AG09309 (cell line): ENCODE data around the gene B3GALT5.

Experiments
- DNase-seq: peaks from one replicate; pipeline ENCODE4 v3.0.0-alpha.2; 2010; ENCODE audit warnings: low read depth
- H3K4me3 ChIP-seq: 2 replicates; pipeline ENCODE4 v1.5.1; 2011; ENCODE audit warnings: mild to moderate bottlenecking, low read depth, low read length, moderate library complexity; ENCODE audit not compliant: control insufficient read depth
- TF ChIP-seq, protein P1 (sequence below): IDR thresholded peaks from 2 replicates; pipeline ENCODE4 v1.5.1; 2011; ENCODE audit warnings: mild to moderate bottlenecking, low read depth, low read length, inconsistent platforms; ENCODE audit not compliant: insufficient read depth, control insufficient read depth; ENCODE audit errors: missing control alignments

Gene B3GALT5

DNA sequence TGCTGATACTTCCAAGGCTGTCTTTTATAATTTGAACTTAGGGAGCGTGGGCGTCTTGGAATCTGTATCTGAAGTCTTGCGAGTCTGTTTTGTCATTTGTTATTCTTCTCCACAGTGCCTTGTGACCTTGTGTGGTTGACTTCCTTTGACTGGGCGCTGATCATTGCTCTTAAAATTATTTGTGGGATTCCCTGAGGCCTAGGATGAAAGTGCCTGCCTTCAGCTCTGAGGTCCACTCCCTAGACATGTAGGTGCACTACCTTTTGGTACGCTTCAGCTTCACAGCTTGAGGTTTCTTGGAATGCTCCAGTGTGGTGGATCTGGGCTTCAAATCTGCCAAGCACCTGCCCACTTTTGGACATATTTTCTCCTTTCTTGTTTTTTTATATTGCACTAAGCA is 82.0 kb downstream of the B3GALT5 start:
- TF ChIP-seq, protein P1, sequence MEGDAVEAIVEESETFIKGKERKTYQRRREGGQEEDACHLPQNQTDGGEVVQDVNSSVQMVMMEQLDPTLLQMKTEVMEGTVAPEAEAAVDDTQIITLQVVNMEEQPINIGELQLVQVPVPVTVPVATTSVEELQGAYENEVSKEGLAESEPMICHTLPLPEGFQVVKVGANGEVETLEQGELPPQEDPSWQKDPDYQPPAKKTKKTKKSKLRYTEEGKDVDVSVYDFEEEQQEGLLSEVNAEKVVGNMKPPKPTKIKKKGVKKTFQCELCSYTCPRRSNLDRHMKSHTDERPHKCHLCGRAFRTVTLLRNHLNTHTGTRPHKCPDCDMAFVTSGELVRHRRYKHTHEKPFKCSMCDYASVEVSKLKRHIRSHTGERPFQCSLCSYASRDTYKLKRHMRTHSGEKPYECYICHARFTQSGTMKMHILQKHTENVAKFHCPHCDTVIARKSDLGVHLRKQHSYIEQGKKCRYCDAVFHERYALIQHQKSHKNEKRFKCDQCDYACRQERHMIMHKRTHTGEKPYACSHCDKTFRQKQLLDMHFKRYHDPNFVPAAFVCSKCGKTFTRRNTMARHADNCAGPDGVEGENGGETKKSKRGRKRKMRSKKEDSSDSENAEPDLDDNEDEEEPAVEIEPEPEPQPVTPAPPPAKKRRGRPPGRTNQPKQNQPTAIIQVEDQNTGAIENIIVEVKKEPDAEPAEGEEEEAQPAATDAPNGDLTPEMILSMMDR: no peak
- DNase-seq: no peak
- H3K4me3 ChIP-seq: no peak overlapping the region

DNA sequence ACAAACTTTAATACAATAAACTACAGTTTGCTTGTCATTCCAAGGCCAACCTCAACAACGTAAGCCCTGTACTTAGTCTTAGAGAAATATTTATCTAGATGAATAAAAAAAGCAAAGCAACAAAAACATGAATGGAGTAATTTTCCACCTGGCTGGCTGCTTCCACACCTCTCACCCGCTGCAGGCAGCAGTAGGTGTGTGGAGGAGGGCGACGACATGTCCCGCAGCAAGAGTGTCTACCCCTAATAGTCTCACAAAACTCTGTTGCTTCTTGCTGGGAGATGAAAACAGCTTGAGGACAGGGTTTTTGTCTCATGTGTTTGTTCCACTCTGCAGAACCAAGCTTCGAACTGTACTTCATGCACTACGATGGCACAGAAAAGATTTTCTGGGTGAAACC is 83.5 kb downstream of the B3GALT5 start:
- no peak for DNase-seq
- TF ChIP-seq, protein P1: no peak

DNA sequence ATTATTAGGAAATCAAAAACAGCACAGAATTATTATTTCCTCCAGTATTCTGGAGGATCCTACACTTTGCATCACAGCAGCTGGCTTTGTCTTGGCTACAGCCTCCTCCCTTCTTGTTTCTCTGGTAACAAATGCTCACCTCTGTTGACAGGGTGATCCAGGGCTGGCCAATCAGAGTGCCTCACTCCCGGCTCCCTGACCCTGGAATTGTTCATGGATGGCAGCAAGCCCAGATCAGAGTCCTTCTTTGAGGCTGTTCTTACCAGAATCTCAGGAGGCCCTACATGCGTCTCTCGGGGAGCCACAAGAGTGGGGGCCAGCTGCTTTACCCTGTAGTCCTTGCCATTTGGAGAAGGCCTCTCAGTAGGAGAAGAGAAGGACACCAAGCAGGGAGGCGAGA is 83.9 kb downstream of the B3GALT5 start:
- no peak for DNase-seq
- no peak overlapping the region for H3K4me3 ChIP-seq
- TF ChIP-seq, protein P1: no peak

More for the DNA sequence above, 83.5 kb downstream of the B3GALT5 start:
- no peak overlapping the region for H3K4me3 ChIP-seq

DNA sequence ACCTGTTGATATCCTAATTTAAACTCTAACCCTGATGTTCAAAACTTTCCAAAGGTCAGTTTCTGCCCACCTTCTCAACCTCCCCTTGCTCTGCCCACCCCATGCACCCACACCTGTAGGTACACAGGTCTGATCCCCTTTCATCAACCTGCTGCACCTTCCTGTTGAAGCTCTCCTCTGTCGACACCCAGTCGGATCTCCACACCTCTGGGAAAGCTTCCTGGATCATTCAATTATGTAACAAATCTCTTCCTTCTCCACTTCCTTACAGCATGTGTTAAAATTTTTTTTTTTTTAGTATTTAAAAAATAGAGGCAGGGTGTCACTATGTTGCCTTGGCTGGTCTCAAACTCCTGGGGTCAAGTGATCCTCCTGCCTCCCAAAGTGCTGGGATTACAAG is 87.6 kb downstream of the B3GALT5 start:
- DNase-seq: no peak
- H3K4me3 ChIP-seq: no peak overlapping the region
- TF ChIP-seq, protein P1: no peak

DNA sequence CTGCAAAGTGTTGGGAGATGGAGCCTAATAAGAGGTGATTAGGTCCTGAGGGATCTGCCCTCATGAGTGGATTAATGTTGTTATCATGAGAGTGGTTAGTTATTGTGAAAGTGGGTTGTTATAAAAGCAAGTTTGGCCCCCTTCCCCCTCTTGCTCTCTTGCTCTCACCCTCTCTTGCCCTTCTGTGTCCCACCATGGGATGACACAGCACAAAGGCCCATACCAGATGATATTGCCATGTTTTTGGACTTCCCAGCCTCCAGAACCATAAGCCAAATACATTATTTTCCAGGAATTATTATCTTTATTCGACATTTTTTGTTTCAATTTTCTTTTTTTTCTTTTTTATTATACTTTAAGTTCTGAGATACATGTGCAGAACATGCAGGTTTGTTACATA is 90.8 kb downstream of the B3GALT5 start:
- TF ChIP-seq, protein P1: no peak
- no peak overlapping the region for H3K4me3 ChIP-seq
- no peak for DNase-seq

DNA sequence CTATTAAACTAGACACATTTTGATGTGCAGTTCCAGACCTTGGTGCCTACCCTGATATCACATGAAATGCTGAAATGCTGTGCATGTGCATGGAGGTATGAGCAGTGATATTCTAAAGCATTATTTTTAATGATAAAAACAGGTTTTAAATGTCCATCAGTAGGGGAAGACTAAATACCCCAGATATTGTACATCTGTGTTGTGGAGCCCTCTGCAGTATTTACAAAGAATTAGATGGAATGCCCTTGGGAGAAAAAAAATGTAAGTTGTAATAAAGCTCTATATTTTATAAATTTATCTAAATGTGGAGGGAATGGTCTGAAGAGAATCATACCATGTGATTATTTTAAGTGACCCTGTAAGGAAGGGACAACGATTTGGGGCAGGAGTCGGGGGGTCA is 93.1 kb downstream of the B3GALT5 start:
- peak; percentile 13 for DNase-seq
- TF ChIP-seq, protein P1: peak; percentile 39
- H3K4me3 ChIP-seq: no peak overlapping the region

DNA sequence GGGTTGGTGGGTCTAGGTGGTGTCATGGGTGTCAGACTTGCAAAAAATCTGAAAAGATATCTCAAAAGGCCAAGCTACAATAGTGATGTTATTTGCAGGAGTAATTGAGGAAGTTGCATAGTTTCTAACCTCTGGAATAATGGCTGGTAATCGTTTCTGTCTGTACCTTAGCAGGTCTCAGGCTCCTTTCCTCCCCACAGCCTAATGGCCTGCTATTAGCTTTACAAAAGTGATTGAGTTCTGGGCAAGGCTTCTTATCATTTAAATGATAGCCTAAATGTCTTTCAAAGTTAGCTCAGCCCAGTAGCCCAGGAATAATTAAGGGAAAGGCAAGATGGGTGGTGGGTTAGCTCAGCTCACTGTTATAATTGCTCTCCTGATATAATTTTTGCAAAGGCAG is 94.6 kb downstream of the B3GALT5 start:
- TF ChIP-seq, protein P1: no peak
- H3K4me3 ChIP-seq: no peak overlapping the region
- no peak for DNase-seq
